GM12865 (cell line): ENCODE data around the gene WNT8A.
"Not testable (repeated sequence)": the region's sequence is repeated elsewhere in the genome, so short reads cannot be mapped to it uniquely, and the experiment has no call there.

Experiments
- DNase-seq: peaks from one replicate; pipeline ENCODE4 v3.0.0; 2010; ENCODE audit warnings: low read depth
- H3K4me3 ChIP-seq: 2 replicates; pipeline ENCODE4 v1.5.1; 2011; ENCODE audit warnings: mild to moderate bottlenecking, low read depth, low read length, control low read depth
- TF ChIP-seq, protein P1 (sequence below): IDR thresholded peaks from 2 replicates; pipeline ENCODE4 v1.5.1; 2011; ENCODE audit warnings: low read length, control low read depth, low read depth, inconsistent platforms; ENCODE audit not compliant: insufficient read depth; ENCODE audit errors: missing control alignments

WNT8A gene

DNA sequence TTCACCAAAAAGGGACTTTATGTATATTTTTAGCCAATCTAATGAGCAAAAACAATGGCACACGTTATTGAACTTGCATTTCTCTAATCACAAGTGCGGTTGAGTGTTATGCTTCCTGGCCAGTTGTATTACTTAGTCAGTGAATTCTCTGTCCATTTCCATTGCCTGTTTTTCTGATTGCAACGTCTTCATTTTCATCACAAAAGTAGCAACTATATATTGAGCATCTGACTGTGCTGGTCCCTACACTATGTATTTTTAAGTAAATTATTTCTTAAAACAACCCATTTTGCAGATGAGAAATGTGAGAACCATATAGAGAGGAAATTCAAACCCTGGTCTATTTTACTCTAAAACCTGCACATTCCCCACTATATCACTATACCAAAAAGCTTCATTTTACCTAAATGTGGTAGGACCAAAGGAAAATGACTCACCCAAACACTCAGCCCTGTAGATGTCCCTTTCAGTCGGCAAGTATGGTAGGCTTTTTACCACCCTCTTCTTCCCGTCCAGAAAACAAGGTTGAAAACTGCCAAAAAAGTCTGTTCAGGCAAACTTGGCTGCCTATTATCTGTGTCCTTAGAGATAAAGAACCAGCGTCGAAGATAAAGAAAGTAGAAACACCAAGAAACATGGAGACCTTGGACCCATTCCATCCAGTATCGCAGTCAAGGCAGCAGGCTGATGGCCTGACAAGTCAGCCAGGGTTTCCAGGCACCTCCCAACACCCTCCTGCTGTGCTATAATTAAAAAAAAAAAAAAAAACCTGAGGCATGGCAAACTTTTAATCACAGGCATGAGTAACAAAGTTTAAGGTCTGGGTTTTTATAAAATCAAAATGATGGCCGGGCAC, 32.2 kb upstream of the WNT8A start:
- TF ChIP-seq, protein P1, sequence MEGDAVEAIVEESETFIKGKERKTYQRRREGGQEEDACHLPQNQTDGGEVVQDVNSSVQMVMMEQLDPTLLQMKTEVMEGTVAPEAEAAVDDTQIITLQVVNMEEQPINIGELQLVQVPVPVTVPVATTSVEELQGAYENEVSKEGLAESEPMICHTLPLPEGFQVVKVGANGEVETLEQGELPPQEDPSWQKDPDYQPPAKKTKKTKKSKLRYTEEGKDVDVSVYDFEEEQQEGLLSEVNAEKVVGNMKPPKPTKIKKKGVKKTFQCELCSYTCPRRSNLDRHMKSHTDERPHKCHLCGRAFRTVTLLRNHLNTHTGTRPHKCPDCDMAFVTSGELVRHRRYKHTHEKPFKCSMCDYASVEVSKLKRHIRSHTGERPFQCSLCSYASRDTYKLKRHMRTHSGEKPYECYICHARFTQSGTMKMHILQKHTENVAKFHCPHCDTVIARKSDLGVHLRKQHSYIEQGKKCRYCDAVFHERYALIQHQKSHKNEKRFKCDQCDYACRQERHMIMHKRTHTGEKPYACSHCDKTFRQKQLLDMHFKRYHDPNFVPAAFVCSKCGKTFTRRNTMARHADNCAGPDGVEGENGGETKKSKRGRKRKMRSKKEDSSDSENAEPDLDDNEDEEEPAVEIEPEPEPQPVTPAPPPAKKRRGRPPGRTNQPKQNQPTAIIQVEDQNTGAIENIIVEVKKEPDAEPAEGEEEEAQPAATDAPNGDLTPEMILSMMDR = no peak
- no peak for DNase-seq
- H3K4me3 ChIP-seq = no peak overlapping the region

DNA sequence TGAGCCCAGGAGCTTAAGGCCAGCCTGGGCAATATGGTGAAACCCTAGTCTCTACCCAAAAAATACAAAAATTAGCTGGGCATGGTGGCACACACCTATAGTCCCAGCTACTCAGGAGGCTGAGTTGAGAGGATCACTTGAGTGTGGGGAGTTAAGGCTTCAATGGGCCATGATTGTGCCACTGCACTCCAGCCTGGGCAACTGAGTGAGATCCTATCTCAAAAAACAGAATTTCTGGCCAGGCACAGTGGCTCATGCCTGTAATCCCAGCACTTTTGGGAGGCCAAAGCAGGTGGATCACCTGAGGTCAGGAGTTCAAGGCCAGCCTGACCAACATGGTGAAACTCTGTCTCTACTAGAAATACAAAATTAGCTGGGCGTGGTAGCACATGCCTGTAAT, 31.1 kb upstream of the WNT8A start:
- not testable (repeated sequence) for H3K4me3 ChIP-seq, DNase-seq

DNA sequence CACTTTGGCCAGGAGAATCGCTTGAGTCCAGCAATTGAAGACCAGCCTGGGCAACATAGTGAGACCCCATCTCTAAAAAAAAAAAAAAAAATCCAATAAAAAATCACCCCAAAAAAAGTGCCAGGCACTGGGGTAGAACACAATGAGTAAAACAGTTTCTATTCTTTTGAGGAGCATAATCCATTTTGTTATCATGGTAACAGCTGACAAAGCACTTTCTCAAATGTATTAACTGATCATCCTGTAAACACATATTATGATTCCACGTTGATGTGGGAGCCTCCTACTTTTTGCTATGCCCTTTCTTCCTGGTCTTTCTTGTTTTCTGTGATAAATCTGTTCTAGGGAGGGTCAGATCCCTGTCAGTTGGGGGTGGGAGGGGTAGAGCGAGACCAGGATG, 30.3 kb upstream of the WNT8A start:
- no peak for DNase-seq
- H3K4me3 ChIP-seq = no peak overlapping the region
- TF ChIP-seq, protein P1 = no peak

DNA sequence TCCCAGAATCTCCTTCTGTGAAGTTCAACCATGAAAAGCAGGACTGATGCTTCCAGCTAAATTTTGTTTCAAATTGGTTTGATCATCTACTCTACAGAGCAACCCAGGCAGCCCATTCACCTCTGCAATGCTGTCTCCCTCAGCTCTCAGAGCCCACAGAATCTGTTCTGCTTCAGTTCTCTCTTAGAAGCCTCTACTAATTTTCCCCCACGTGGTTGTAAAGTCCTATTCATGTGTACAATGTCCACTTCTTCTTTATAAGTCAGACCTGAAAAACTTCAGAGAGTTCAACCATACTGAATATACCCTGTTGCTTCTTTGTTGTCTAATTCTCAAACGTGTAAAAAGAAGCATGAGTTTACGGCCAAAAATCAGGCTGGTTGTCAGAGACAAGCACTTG, 29.6 kb upstream of the WNT8A start:
- TF ChIP-seq, protein P1 = no peak
- no peak overlapping the region for H3K4me3 ChIP-seq

DNA sequence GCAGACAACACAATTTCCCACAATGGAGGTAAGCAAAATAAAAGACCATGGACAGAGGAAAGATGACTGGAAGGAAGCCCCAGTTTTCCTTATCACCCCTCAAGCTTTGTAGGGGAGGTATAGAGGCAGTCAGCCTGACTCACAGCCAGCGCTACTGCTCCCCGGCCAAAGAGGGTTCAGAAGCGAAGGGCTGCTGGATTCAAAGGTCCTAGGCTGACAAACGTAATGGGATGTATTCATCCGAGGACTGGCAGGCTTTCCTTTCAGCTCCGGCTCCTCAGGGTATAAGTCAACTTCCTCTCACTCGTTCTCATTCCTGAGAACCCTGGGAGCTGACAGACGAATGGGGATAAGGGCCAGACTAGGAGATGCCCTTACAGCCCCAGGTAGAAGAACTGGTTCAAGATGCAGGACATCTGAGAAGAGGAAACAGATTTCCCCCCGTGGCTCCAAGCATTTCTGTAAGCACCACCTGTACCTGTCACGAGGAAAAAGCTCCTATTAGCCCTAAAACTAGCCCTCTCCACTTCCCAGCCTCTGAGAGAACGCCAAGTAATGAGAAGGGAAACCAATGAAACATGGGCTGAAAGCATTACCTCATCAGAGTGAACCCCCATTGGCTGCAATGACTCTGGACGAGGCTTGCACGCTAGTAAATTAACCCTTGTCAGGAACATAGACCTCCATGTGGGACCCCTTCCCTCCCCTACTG, 28.8 kb upstream of the WNT8A start:
- no peak overlapping the region for H3K4me3 ChIP-seq
- no peak for DNase-seq
- TF ChIP-seq, protein P1 = no peak

More for the DNA sequence above, 29.6 kb upstream of the WNT8A start:
- no peak for DNase-seq

DNA sequence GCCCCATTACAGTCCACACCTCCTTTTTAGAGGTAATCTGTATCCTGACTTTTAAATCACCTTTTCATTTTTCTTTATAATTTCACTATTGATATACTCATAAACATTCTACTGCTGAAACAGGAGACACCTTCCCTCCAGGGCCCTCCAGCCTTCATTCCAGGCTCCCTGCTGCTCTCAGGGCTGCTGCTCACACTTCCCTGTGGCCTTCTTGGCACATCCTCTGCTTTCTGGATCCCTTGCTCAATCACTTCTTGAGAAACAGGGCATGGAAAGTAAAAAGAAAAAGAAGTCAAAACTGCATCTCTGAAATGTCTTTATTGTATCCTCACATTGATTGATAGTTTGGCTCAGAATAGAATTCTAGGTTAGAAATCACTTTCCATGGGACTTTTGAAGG, 19.3 kb upstream of the WNT8A start:
- TF ChIP-seq, protein P1 = no peak
- no peak for DNase-seq
- no peak overlapping the region for H3K4me3 ChIP-seq

DNA sequence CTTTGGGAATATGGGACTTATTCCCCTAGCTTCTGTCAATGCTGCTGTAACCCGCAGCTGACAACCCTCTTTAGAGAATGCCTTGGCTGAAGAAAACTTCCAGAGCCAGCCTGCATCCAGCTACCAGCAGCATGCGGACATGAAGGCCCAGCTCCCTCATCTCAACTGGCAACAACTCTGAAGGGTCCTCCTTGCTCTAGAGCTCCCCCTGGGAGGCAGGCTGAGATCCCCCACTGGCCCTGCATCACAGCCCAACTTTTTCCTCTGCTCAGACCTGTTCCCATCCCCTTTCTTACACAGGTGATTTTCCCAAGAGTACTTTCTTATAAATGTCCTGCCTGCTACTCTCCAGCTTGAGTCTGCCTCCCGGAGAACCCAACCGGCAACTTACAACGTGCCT, 18.7 kb upstream of the WNT8A start:
- TF ChIP-seq, protein P1 = peak; percentile 59
- DNase-seq = peak; percentile 41
- no peak overlapping the region for H3K4me3 ChIP-seq
